NOMO-1 (cell line): ENCODE data around the gene SLCO1A2.

Source experiments
- DNase-seq, 2 experiments: peaks; one replicate each; lab custom pipeline; 2025; ENCODE audit not compliant: unreplicated experiment in 2 of 2; lab: John Stamatoyannopoulos, UW

SLCO1A2 gene

GRCh38 chr12:21330682-21331253, 3.9 kb downstream of the SLCO1A2 start:
- no peak for DNase-seq

- no peak for DNase-seq
Measured at GRCh38 chr12:21328578-21328977, 6.1 kb downstream of the SLCO1A2 start.

- DNase-seq: no peak
Measured at GRCh38 chr12:21324551-21324950, 10.2 kb downstream of the SLCO1A2 start.

- DNase-seq: no peak
Measured at GRCh38 chr12:21323736-21324135, 11.0 kb downstream of the SLCO1A2 start.

- no peak for DNase-seq
Measured at GRCh38 chr12:21308785-21309184, 25.9 kb downstream of the SLCO1A2 start.

GRCh38 chr12:21305661-21306060, 29.1 kb downstream of the SLCO1A2 start:
- DNase-seq: no peak

GRCh38 chr12:21300632-21301031, 34.1 kb downstream of the SLCO1A2 start:
- no peak for DNase-seq

- DNase-seq: no peak
Measured at GRCh38 chr12:21296751-21297406, 37.8 kb downstream of the SLCO1A2 start.

GRCh38 chr12:21296348-21296747, 38.4 kb downstream of the SLCO1A2 start:
- DNase-seq: no peak

- DNase-seq: no peak
Measured at GRCh38 chr12:21294176-21294575, 40.5 kb downstream of the SLCO1A2 start.

- DNase-seq: no peak
Measured at GRCh38 chr12:21292111-21292510, 42.6 kb downstream of the SLCO1A2 start.

GRCh38 chr12:21289698-21290097, 45.0 kb downstream of the SLCO1A2 start:
- no peak for DNase-seq

- DNase-seq: no peak
Measured at GRCh38 chr12:21276826-21277225, 57.9 kb downstream of the SLCO1A2 start.

GRCh38 chr12:21265932-21266331, 68.8 kb downstream of the SLCO1A2 start:
- peak; percentile 38 to 81 for DNase-seq

- DNase-seq: no peak
Measured at GRCh38 chr12:21264232-21264631, 70.5 kb downstream of the SLCO1A2 start.

GRCh38 chr12:21257172-21257571, 77.5 kb downstream of the SLCO1A2 start:
- DNase-seq: no peak

GRCh38 chr12:21252070-21252469, 82.6 kb downstream of the SLCO1A2 start:
- DNase-seq: no peak

GRCh38 chr12:21248679-21249078, 86.0 kb downstream of the SLCO1A2 start:
- peak in 1 of 2 experiments; percentile 3 for DNase-seq

- DNase-seq: no peak
Measured at GRCh38 chr12:21239866-21240265, 94.9 kb downstream of the SLCO1A2 start.

- no peak for DNase-seq
Measured at GRCh38 chr12:21234395-21234794, 100.3 kb downstream of the SLCO1A2 start.

GRCh38 chr12:21223930-21224329, 110.8 kb downstream of the SLCO1A2 start:
- DNase-seq: no peak

- DNase-seq: peak in 1 of 2 experiments; percentile 19
Measured at GRCh38 chr12:21221778-21222177, 112.9 kb downstream of the SLCO1A2 start.

GRCh38 chr12:21221072-21221471, 113.6 kb downstream of the SLCO1A2 start:
- DNase-seq: no peak
